Neuronal stem cell (in vitro differentiated cells): ENCODE data around the gene RNPC3.

Experiments
- DNase-seq: peaks from one replicate; pipeline ENCODE4 v3.0.0-alpha.2; 2013; ENCODE audit warnings: low spot score
- H2AFZ ChIP-seq: one replicate; pipeline ENCODE4 v1.6.1; 2013; ENCODE audit warnings: mild to moderate bottlenecking, low read length, inconsistent platforms
- H2AK5ac ChIP-seq: 2 replicates; pipeline ENCODE4 v1.6.1; 2013; ENCODE audit warnings: low read depth, mild to moderate bottlenecking, inconsistent platforms, low read length, moderate library complexity, mixed read lengths
- H2BK120ac ChIP-seq: 2 replicates; pipeline ENCODE4 v1.6.1; 2013; ENCODE audit warnings: low read depth, mild to moderate bottlenecking, inconsistent platforms, low read length, moderate library complexity, mixed read lengths
- H2BK12ac ChIP-seq: one replicate; pipeline ENCODE4 v1.6.1; 2013; ENCODE audit warnings: low read length, inconsistent platforms
- H2BK15ac ChIP-seq: 2 replicates; pipeline ENCODE4 v1.6.1; 2013; ENCODE audit warnings: mild to moderate bottlenecking, low read length, inconsistent platforms, mixed read lengths
- H2BK5ac ChIP-seq: one replicate; pipeline ENCODE4 v1.6.1; 2013; ENCODE audit warnings: inconsistent platforms, mild to moderate bottlenecking, low read length, moderate library complexity
- H3K14ac ChIP-seq: one replicate; pipeline ENCODE4 v1.6.1; 2013; ENCODE audit warnings: low read length, inconsistent platforms
- H3K18ac ChIP-seq: 2 replicates; pipeline ENCODE4 v1.6.1; 2013; ENCODE audit warnings: low read length, inconsistent platforms
- H3K23ac ChIP-seq: 2 replicates; pipeline ENCODE4 v1.6.1; 2013; ENCODE audit warnings: low read depth, mild to moderate bottlenecking, mixed read lengths, low read length, inconsistent platforms; ENCODE audit not compliant: poor library complexity
- H3K27ac ChIP-seq: replicated peaks from 3 replicates; pipeline ENCODE4 v1.5.1; 2013; ENCODE audit warnings: low read length, inconsistent platforms
- H3K27me3 ChIP-seq, 3 experiments: 2 replicates each; pipeline ENCODE4 v1.6.1; 2013; ENCODE audit warnings: low read length in 3 of 3, mild to moderate bottlenecking in 2 of 3, inconsistent platforms in 1 of 3, low read depth in 1 of 3, mixed read lengths in 1 of 3, moderate library complexity in 1 of 3; ENCODE audit not compliant: control insufficient read depth in 3 of 3, insufficient read depth in 3 of 3
- H3K36me3 ChIP-seq, 2 donors: replicated peaks in 1 of 2; 2 replicates each; pipeline ENCODE4 v1.6.1; 2013; ENCODE audit warnings: low read length in 2 of 2; ENCODE audit not compliant: control insufficient read depth in 2 of 2, insufficient read depth in 2 of 2
- H3K4ac ChIP-seq: 2 replicates; pipeline ENCODE4 v1.6.1; 2013; ENCODE audit warnings: inconsistent platforms, mild to moderate bottlenecking, low read length, moderate library complexity
- H3K4me1 ChIP-seq, 2 donors: 1 replicate in 1 of 2; 2 replicates in 1 of 2; pipeline ENCODE4 v1.6.1; 2013; ENCODE audit warnings: low read length in 2 of 2, low read depth in 1 of 2; ENCODE audit not compliant: control insufficient read depth in 2 of 2, insufficient read depth in 1 of 2
- H3K4me2 ChIP-seq: one replicate; pipeline ENCODE4 v1.6.1; 2013; ENCODE audit warnings: mild to moderate bottlenecking, low read length, inconsistent platforms; ENCODE audit not compliant: insufficient read depth, poor library complexity, severe bottlenecking
- H3K4me3 ChIP-seq, 2 donors: 2 replicates each; pipeline ENCODE4 v1.5.1; 2013; ENCODE audit warnings: low read length in 2 of 2, mild to moderate bottlenecking in 2 of 2, inconsistent platforms in 1 of 2, moderate library complexity in 1 of 2
- H3K79me1 ChIP-seq: one replicate; pipeline ENCODE4 v1.6.1; 2013; ENCODE audit warnings: low read depth, mild to moderate bottlenecking, inconsistent platforms, low read length, moderate library complexity
- H3K9ac ChIP-seq: one replicate; pipeline ENCODE4 v1.6.1; 2013; ENCODE audit warnings: mild to moderate bottlenecking, low read depth, low read length, inconsistent platforms; ENCODE audit not compliant: poor library complexity
- H3K9me3 ChIP-seq, 2 donors: replicated peaks in 1 of 2; 2 replicates each; pipeline versions ENCODE3 to v1.6.1; 2013; ENCODE audit warnings: low read length in 2 of 2, mild to moderate bottlenecking in 2 of 2, inconsistent platforms in 1 of 2, low read depth in 1 of 2, mixed read lengths in 1 of 2, moderate library complexity in 1 of 2; ENCODE audit not compliant: control insufficient read depth in 2 of 2, insufficient read depth in 1 of 2
- H4K8ac ChIP-seq: one replicate; pipeline ENCODE4 v1.6.1; 2013; ENCODE audit warnings: low read depth, mild to moderate bottlenecking, inconsistent platforms, low read length, moderate library complexity
- H4K91ac ChIP-seq: one replicate; pipeline ENCODE4 v1.6.1; 2013; ENCODE audit warnings: low read length, low read depth, mild to moderate bottlenecking, inconsistent platforms; ENCODE audit not compliant: poor library complexity
- WGBS, 2 donors: extraction: QIAGEN DNeasy Blood & Tissue Kit; methylation state at CpG; one replicate each; pipeline ENCODE4 v1.1.7; 2013; ENCODE audit warnings: missing lambda C conversion rate in 2 of 2, mixed read lengths in 1 of 2; ENCODE audit not compliant: insufficient read length in 2 of 2, insufficient replicate concordance in 1 of 2; ENCODE audit errors: extremely low coverage in 2 of 2; 5-methylcytosine and 5-hydroxymethylcytosine counted together

RNPC3 gene

DNA sequence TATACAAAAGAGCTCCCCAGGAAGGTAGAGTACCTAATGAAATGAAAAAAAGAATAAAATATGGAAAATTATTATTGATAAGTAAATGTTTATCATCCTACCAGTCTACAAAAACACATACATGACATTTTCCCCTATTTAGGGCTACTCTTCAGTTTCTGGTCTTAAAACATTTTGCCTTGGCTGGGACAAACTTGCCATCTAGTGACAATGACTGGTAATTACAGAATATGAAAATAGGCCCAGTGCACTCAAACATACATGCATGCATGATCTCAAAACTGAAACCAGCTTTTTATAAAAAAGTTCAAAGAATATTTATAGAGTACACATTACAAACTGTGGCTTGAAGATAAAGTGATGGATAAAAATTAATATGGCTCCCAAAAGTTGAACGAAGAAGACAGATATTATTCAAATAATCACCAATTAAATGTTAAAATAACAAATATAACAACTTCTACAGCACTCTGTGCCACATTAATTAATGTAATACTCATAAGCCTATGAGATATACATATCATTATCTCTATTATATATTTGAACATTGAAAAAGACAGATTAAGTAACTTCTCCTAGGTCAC is 10.5 kb upstream of the RNPC3 start:
- Histone ChIP-seq H3K27ac (no peak overlapping the region), H3K14ac (no peak overlapping the region), H2AFZ (no peak overlapping the region), H3K27me3 (no peaks in the 10 kb centered on the region), H3K4me3 (no peak overlapping the region), H3K23ac (no peak overlapping the region), H4K8ac (no peak overlapping the region), H2BK12ac (no peak overlapping the region), H3K4me1 (no peaks in the 10 kb centered on the region), H2AK5ac (no peak overlapping the region), H3K18ac (no peak overlapping the region), H3K4ac (no peak overlapping the region), H3K36me3 (no peaks in the 10 kb centered on the region), H3K4me2 (no peak overlapping the region), H2BK120ac (no peak overlapping the region), H3K9ac (no peak overlapping the region), H2BK5ac (no peak overlapping the region), H4K91ac (no peak overlapping the region), H2BK15ac (no peak overlapping the region), H3K79me1 (no peaks in the 10 kb centered on the region), H3K9me3 (no peaks in the 10 kb centered on the region)
- peak; percentile 46 for DNase-seq
- no CpG with 5 or more reads among the region's 1 CpG for WGBS, 2 donors

DNA sequence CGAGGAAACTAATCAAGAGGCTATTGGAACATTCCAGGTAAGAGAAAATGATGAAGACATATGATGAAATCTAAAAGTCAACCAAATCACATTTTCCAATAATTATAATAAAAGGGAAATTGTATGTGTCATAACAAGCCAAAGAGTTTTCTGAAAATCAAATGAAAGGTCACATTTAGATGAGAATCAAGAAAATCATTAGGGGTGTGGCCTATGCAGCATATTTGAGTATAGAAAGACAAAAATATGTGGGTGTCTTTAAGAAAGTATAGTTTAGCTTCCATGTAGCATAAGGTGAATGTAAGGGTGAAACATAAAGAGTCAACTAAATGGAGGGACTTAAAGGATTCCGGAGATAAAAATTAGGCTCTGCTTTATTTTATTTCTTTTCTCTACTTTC is 9.2 kb upstream of the RNPC3 start:
- H2BK12ac ChIP-seq = no peak overlapping the region

DNA sequence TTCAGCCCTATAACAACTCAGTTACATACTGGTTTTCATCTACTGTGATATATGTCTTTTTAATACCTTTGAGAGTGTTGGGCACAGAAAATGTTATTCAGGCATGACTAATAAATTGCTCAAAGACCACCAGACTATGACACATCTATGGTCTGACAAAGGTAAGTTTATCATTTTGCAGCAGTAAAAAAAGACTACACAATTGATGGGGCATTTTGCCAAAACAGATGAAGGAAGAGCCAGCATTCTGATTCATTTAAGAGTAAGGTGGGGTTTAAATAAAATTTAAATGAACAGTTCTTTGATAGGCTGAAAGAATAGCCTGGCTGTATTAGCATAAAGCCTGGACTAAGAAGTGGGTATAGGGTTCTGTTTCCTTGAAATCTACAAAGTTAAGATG is 8.8 kb upstream of the RNPC3 start:
- Histone ChIP-seq H4K91ac (no peak overlapping the region), H2AK5ac (no peak overlapping the region), H2BK15ac (no peak overlapping the region), H3K4me1 (no peaks in the 10 kb centered on the region), H2BK120ac (no peak overlapping the region), H3K14ac (no peak overlapping the region), H3K9me3 (no peaks in the 10 kb centered on the region), H2BK5ac (no peak overlapping the region), H3K4me2 (no peak overlapping the region), H3K18ac (no peak overlapping the region), H4K8ac (no peak overlapping the region), H3K36me3 (no peaks in the 10 kb centered on the region), H2BK12ac (no peak overlapping the region), H3K27me3 (no peaks in the 10 kb centered on the region), H3K27ac (no peak overlapping the region), H2AFZ (no peak overlapping the region), H3K4ac (no peak overlapping the region), H3K9ac (no peak overlapping the region), H3K23ac (no peak overlapping the region), H3K79me1 (no peaks in the 10 kb centered on the region), H3K4me3 (no peak overlapping the region)
- no peak for DNase-seq

More for the DNA sequence above, 9.2 kb upstream of the RNPC3 start:
- H2AK5ac ChIP-seq = no peak overlapping the region
- no peak overlapping the region for H3K4me3 ChIP-seq
- H2AFZ ChIP-seq = no peak overlapping the region
- H3K4me1 ChIP-seq = no peaks in the 10 kb centered on the region
- H3K4me2 ChIP-seq = no peak overlapping the region
- H3K79me1 ChIP-seq = no peaks in the 10 kb centered on the region
- no peak overlapping the region for H3K9ac ChIP-seq
- no peaks in the 10 kb centered on the region for H3K36me3 ChIP-seq
- no peak overlapping the region for H3K23ac ChIP-seq
- no peak for DNase-seq
- no CpG with 5 or more reads among the region's 2 CpGs for WGBS, 2 donors
- no peak overlapping the region for H2BK120ac ChIP-seq
- no peak overlapping the region for H3K14ac ChIP-seq
- H3K27ac ChIP-seq = no peak overlapping the region
- H4K8ac ChIP-seq = no peak overlapping the region
- no peak overlapping the region for H2BK15ac ChIP-seq
- H3K18ac ChIP-seq = no peak overlapping the region
- H3K4ac ChIP-seq = no peak overlapping the region
- H3K9me3 ChIP-seq = no peaks in the 10 kb centered on the region
- no peaks in the 10 kb centered on the region for H3K27me3 ChIP-seq
- no peak overlapping the region for H4K91ac ChIP-seq
- H2BK5ac ChIP-seq = no peak overlapping the region

DNA sequence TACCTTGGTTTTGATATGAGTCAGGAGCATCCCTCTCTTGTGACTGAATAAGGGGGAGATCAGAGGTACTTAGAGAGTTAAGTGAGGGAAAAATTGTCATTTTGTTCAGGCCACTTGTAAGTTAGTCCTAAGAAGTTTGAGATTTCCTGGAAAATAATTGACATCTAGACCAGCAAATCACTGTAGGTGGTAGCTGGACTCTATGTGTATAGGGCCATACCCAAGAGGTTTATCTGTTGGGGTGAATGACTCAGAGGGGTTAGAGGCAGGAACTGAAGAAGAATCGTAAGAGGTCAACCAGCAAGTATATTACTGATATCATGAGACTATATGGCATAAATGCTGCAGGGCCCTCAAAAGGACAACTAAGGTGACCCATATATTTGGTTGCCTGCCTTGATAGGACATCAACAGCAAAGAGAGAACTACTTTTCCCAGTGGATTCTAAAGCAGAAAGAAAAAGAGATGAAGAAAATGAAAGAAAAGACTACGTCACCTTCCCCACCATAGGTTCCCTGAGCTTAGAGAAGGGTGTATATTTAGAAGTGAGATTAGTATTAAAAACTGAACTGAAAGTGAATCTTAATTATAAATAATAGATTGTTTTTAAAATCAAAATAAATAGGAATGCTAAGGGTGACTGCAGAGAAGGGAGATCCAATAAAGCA is 8.0 kb upstream of the RNPC3 start:
- H2AK5ac ChIP-seq = no peak overlapping the region
- H2BK15ac ChIP-seq = no peak overlapping the region
- H2BK5ac ChIP-seq = no peak overlapping the region
- no peaks in the 10 kb centered on the region for H3K4me1 ChIP-seq
- no peaks in the 10 kb centered on the region for H3K79me1 ChIP-seq
- H3K9me3 ChIP-seq = no peaks in the 10 kb centered on the region
- no peaks in the 10 kb centered on the region for H3K27me3 ChIP-seq
- H4K8ac ChIP-seq = no peak overlapping the region
- H3K9ac ChIP-seq = no peak overlapping the region
- no peak overlapping the region for H3K23ac ChIP-seq
- no peak overlapping the region for H4K91ac ChIP-seq
- H3K27ac ChIP-seq = no peak overlapping the region
- no peak overlapping the region for H2AFZ ChIP-seq
- H3K4me3 ChIP-seq = no peak overlapping the region
- no peak overlapping the region for H2BK120ac ChIP-seq
- no peak overlapping the region for H3K4me2 ChIP-seq
- H3K14ac ChIP-seq = no peak overlapping the region
- no peak overlapping the region for H2BK12ac ChIP-seq
- H3K4ac ChIP-seq = no peak overlapping the region
- no peak overlapping the region for H3K18ac ChIP-seq
- WGBS, 2 donors = no CpG with 5 or more reads among the region's 2 CpGs
- no peaks in the 10 kb centered on the region for H3K36me3 ChIP-seq
- no peak for DNase-seq
